ENCODE data around the gene DPF3.

Gene DPF3

GRCh38 chr14:72893636-72894322, at the start of gene DPF3:
DPF3 (minus strand) TSS chr14:72894101; CDS start chr14:72894088, 13 bp downstream.
- Mint-ChIP-seq H3K9me3 (no peaks in the 10 kb centered on the region), H3K36me3 (ENCODE audit: low read depth) (peaks cover 6% of the 10 kb centered on the region), H3K27me3 (peaks cover 81% of the 10 kb centered on the region), H3K27ac (peak within 1 kb of the TSS; percentile 42), H3K4me1 (ENCODE audit: low read depth) (peaks cover 35% of the 10 kb centered on the region), H3K4me3 (peak within 1 kb of the TSS; percentile 81)
- intact Hi-C loops (cut with micrococcal nuclease) = loop anchor here (1.0 to 10.0 kb wide), 2 partner anchors 33 to 189 kb away; partner anchors contain the start of gene DCAF4

- peaks cover 67% of the 10 kb centered on the region for H3K36me3 Mint-ChIP-seq (ENCODE audit: low read depth)
- no peak overlapping the region for H3K27ac Mint-ChIP-seq
- H3K4me1 Mint-ChIP-seq (ENCODE audit: low read depth) = peaks cover 6% of the 10 kb centered on the region
- H3K27me3 Mint-ChIP-seq = no peaks in the 10 kb centered on the region
- H3K9me3 Mint-ChIP-seq = no peaks in the 10 kb centered on the region
- H3K4me3 Mint-ChIP-seq = no peak overlapping the region
- intact Hi-C loops (cut with micrococcal nuclease) = no loop called here
Observed at GRCh38 chr14:72942934-72943333, 49.0 kb upstream of the DPF3 start.

- intact Hi-C loops (cut with micrococcal nuclease) = no loop called here
- Mint-ChIP-seq H3K4me3 (no peak overlapping the region), H3K9me3 (no peaks in the 10 kb centered on the region), H3K4me1 (ENCODE audit: low read depth) (peaks cover 6% of the 10 kb centered on the region), H3K36me3 (ENCODE audit: low read depth) (peaks cover 62% of the 10 kb centered on the region), H3K27me3 (no peaks in the 10 kb centered on the region), H3K27ac (no peak overlapping the region)
Observed at GRCh38 chr14:72941286-72941985, 47.5 kb upstream of the DPF3 start.

- Mint-ChIP-seq H3K9me3 (no peaks in the 10 kb centered on the region), H3K4me1 (ENCODE audit: low read depth) (no peaks in the 10 kb centered on the region), H3K27ac (no peak overlapping the region), H3K27me3 (no peaks in the 10 kb centered on the region), H3K36me3 (ENCODE audit: low read depth) (peaks cover 55% of the 10 kb centered on the region), H3K4me3 (no peak overlapping the region)
- intact Hi-C loops (cut with micrococcal nuclease) = no loop called here
Observed at GRCh38 chr14:72939630-72940029, 45.7 kb upstream of the DPF3 start.

GRCh38 chr14:72932893-72933292, 39.0 kb upstream of the DPF3 start:
- no peak overlapping the region for H3K27ac Mint-ChIP-seq

GRCh38 chr14:72929316-72930080, 35.6 kb upstream of the DPF3 start:
- H3K27ac Mint-ChIP-seq = no peak overlapping the region
- intact Hi-C loops (cut with micrococcal nuclease) = no loop called here
- peaks cover 5% of the 10 kb centered on the region for H3K36me3 Mint-ChIP-seq (ENCODE audit: low read depth)
- H3K4me3 Mint-ChIP-seq = no peak overlapping the region
- H3K9me3 Mint-ChIP-seq = no peaks in the 10 kb centered on the region
- H3K27me3 Mint-ChIP-seq = peaks cover 12% of the 10 kb centered on the region
- H3K4me1 Mint-ChIP-seq (ENCODE audit: low read depth) = peaks cover 16% of the 10 kb centered on the region

More at GRCh38 chr14:72932893-72933292, 39.0 kb upstream of the DPF3 start:
- Mint-ChIP-seq H3K9me3 (no peaks in the 10 kb centered on the region), H3K36me3 (ENCODE audit: low read depth) (peaks cover 8% of the 10 kb centered on the region), H3K4me1 (ENCODE audit: low read depth) (no peaks in the 10 kb centered on the region), H3K27me3 (no peaks in the 10 kb centered on the region), H3K4me3 (no peak overlapping the region)
- intact Hi-C loops (cut with micrococcal nuclease) = no loop called here

- Mint-ChIP-seq H3K36me3 (ENCODE audit: low read depth) (peaks cover 5% of the 10 kb centered on the region), H3K9me3 (no peaks in the 10 kb centered on the region)
- intact Hi-C loops (cut with micrococcal nuclease) = no loop called here
Observed at GRCh38 chr14:72928872-72929271, 35.0 kb upstream of the DPF3 start.

GRCh38 chr14:72926292-72927028, 32.6 kb upstream of the DPF3 start, which contains the start of gene DCAF4:
DCAF4 (plus strand) TSS chr14:72926464; CDS start chr14:72937979, 11,515 bp downstream.
- intact Hi-C loops (cut with micrococcal nuclease) = loop anchor here (1.0 kb wide), 1 partner anchor 32 kb away; the partner anchor contains the start of gene DPF3
- H3K4me3 Mint-ChIP-seq = peak within 1 kb of the TSS; percentile 87
- H3K27ac Mint-ChIP-seq = peak within 1 kb of the TSS; percentile 75
- H3K27me3 Mint-ChIP-seq = peaks cover 27% of the 10 kb centered on the region
- H3K4me1 Mint-ChIP-seq (ENCODE audit: low read depth) = peaks cover 17% of the 10 kb centered on the region
- no peaks in the 10 kb centered on the region for H3K9me3 Mint-ChIP-seq
- H3K36me3 Mint-ChIP-seq (ENCODE audit: low read depth) = peaks cover 5% of the 10 kb centered on the region

More at GRCh38 chr14:72928872-72929271, 35.0 kb upstream of the DPF3 start:
- Mint-ChIP-seq H3K27ac (no peak overlapping the region), H3K27me3 (peaks cover 15% of the 10 kb centered on the region), H3K4me1 (ENCODE audit: low read depth) (peaks cover 17% of the 10 kb centered on the region), H3K4me3 (no peak overlapping the region)

- H3K4me1 Mint-ChIP-seq (ENCODE audit: low read depth) = peaks cover 17% of the 10 kb centered on the region
- intact Hi-C loops (cut with micrococcal nuclease) = loop anchor here (1.0 kb wide), 1 partner anchor 32 kb away; the partner anchor contains the start of gene DPF3
- H3K36me3 Mint-ChIP-seq (ENCODE audit: low read depth) = peaks cover 5% of the 10 kb centered on the region
- no peaks in the 10 kb centered on the region for H3K9me3 Mint-ChIP-seq
- peak overlapping the region; percentile 75 for H3K27ac Mint-ChIP-seq
- H3K4me3 Mint-ChIP-seq = peak overlapping the region; percentile 87
- H3K27me3 Mint-ChIP-seq = peaks cover 30% of the 10 kb centered on the region
Observed at GRCh38 chr14:72925815-72926291, 32.0 kb upstream of the DPF3 start.

GRCh38 chr14:72925171-72925759, 31.4 kb upstream of the DPF3 start:
- Mint-ChIP-seq H3K4me1 (ENCODE audit: low read depth) (peaks cover 17% of the 10 kb centered on the region), H3K9me3 (no peaks in the 10 kb centered on the region), H3K27me3 (peaks cover 32% of the 10 kb centered on the region), H3K36me3 (ENCODE audit: low read depth) (peaks cover 5% of the 10 kb centered on the region), H3K4me3 (no peak overlapping the region), H3K27ac (peak overlapping the region; percentile 75)
- intact Hi-C loops (cut with micrococcal nuclease) = no loop called here

- no peaks in the 10 kb centered on the region for H3K9me3 Mint-ChIP-seq
- H3K36me3 Mint-ChIP-seq (ENCODE audit: low read depth) = no peaks in the 10 kb centered on the region
- peaks cover 41% of the 10 kb centered on the region for H3K27me3 Mint-ChIP-seq
- peaks cover 17% of the 10 kb centered on the region for H3K4me1 Mint-ChIP-seq (ENCODE audit: low read depth)
- intact Hi-C loops (cut with micrococcal nuclease) = no loop called here
- peak overlapping the region; percentile 18 for H3K27ac Mint-ChIP-seq
- no peak overlapping the region for H3K4me3 Mint-ChIP-seq
Observed at GRCh38 chr14:72924337-72924736, 30.4 kb upstream of the DPF3 start.

GRCh38 chr14:72921396-72921795, 27.5 kb upstream of the DPF3 start:
- H3K27ac Mint-ChIP-seq = no peak overlapping the region
- no peaks in the 10 kb centered on the region for H3K9me3 Mint-ChIP-seq
- intact Hi-C loops (cut with micrococcal nuclease) = no loop called here
- H3K36me3 Mint-ChIP-seq (ENCODE audit: low read depth) = no peaks in the 10 kb centered on the region
- no peak overlapping the region for H3K4me3 Mint-ChIP-seq
- H3K4me1 Mint-ChIP-seq (ENCODE audit: low read depth) = peaks cover 17% of the 10 kb centered on the region
- peaks cover 49% of the 10 kb centered on the region for H3K27me3 Mint-ChIP-seq

- H3K27ac Mint-ChIP-seq = no peak overlapping the region
- peaks cover 7% of the 10 kb centered on the region for H3K4me1 Mint-ChIP-seq (ENCODE audit: low read depth)
- H3K36me3 Mint-ChIP-seq (ENCODE audit: low read depth) = no peaks in the 10 kb centered on the region
- H3K4me3 Mint-ChIP-seq = no peak overlapping the region
- H3K27me3 Mint-ChIP-seq = peaks cover 41% of the 10 kb centered on the region
- intact Hi-C loops (cut with micrococcal nuclease) = no loop called here
- no peaks in the 10 kb centered on the region for H3K9me3 Mint-ChIP-seq
Observed at GRCh38 chr14:72920008-72920407, 26.1 kb upstream of the DPF3 start.

All from dendritic cell treated with granulocyte-macrophage colony-stimulating factor and Interleukin-4, amounts not matched to agents 40 ng/mL and 50 ng/mL, for 4 days (primary cell).